22Rv1 (cell line): Measurements from ENCODE around the gene NPC1L1.
"Not testable (repeated sequence)": the region's sequence is repeated elsewhere in the genome, so short reads cannot be mapped to it uniquely, and the experiment has no call there.

Experiments used
- ZFX ChIP-seq: fragments of 450-650 bp; IDR thresholded peaks from 2 replicates; pipeline ENCODE4 v1.6.1; 2017; ENCODE audit warnings: antibody characterized with exemption, borderline replicate concordance
- TF ChIP-seq, protein P1 (sequence below): fragments of 450-650 bp; IDR thresholded peaks from 2 replicates; pipeline ENCODE4 v1.5.1; 2017; ENCODE audit warnings: mild to moderate bottlenecking

DNA sequence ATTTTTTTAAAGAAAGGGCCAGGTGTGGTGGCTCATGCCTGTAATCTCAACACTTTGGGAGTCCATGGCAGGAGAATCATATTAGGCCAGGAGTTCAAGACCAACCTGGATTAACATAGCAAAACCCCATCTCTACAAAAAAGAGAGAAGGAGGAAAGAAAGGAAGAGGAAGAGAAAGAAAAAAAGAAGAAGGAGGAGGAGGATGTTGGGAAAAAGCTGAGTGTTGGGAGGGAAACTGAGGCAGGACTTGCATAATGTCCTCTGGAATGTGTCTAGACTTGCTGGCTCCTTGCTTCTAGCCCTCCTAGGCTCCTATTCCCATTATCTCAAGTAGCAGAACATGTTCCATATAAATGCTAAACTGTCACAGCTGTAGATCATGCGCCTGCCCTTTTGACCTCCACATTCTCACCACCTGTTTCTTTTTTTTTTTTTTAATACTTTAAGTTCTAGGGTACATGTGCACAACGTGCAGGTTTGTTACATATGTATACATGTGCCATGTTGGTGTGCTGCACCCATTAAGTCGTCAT, 11.4 kb upstream of the NPC1L1 start:
- TF ChIP-seq, protein P1, sequence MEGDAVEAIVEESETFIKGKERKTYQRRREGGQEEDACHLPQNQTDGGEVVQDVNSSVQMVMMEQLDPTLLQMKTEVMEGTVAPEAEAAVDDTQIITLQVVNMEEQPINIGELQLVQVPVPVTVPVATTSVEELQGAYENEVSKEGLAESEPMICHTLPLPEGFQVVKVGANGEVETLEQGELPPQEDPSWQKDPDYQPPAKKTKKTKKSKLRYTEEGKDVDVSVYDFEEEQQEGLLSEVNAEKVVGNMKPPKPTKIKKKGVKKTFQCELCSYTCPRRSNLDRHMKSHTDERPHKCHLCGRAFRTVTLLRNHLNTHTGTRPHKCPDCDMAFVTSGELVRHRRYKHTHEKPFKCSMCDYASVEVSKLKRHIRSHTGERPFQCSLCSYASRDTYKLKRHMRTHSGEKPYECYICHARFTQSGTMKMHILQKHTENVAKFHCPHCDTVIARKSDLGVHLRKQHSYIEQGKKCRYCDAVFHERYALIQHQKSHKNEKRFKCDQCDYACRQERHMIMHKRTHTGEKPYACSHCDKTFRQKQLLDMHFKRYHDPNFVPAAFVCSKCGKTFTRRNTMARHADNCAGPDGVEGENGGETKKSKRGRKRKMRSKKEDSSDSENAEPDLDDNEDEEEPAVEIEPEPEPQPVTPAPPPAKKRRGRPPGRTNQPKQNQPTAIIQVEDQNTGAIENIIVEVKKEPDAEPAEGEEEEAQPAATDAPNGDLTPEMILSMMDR: not testable (repeated sequence)
- TF ChIP-seq ZFX: not testable (repeated sequence)
